ENCODE results near the gene FAM170B.

DNA sequence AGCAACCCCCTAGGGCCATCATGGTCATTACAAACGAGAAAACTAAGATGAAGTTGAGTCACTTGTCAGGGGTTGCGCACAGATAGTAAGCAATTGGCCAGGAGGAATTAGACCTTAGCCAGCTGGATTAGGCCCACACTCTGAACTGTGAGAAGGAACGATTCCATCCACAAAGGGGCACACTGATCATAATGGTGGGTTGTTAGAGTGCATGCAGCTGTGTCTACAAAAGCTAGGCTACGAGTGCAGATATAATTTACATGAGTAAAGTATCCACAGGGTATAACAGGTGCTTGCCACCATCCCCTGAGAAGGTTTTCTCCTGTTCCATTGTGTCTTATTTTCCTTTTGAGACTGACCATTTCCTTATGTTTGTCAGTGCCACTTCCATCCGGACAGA is 16.6 kb upstream of the FAM170B start:
- no peak for TF ChIP-seq CTCF (IDR thresholded peaks at IDR 0.05)
- TF ChIP-seq POLR2A (IDR thresholded peaks at IDR 0.05): no peak

Data from testis (tissue), 2 donors.